Upper lobe of left lung (tissue), 6 donors: ENCODE data around the gene PTPRN2. TPM values are rescaled to one million over a fixed set of nuclear protein-coding genes. Genes with fewer than 3 reads are reported as not detected.

Experiments
- ATAC-seq, 2 donors: fragments of 200-7000 bp; cut with Tn5 transposase; one replicate each; pipeline ENCODE4 v1.9.1; 2022; ENCODE audit warnings: mild to moderate bottlenecking in 2 of 2, moderate library complexity in 2 of 2; ENCODE audit not compliant: low FRiP score in 2 of 2
- DNase-seq, 2 donors: peaks; one replicate each; pipeline ENCODE4 v3.0.0-alpha.2; 2019 to 2020
- H3K27ac ChIP-seq, 4 donors: fragments of 200-600 bp; sonication (generic); one replicate each; pipeline ENCODE4 v1.5.1; 2016 to 2019
- H3K27me3 ChIP-seq, 4 donors: fragments of 200-600 bp; sonication (generic); one replicate each; pipeline ENCODE4 v1.5.1; 2017 to 2019
- H3K36me3 ChIP-seq, 4 donors: fragments of 200-600 bp; sonication (generic); one replicate each; pipeline ENCODE4 v1.5.1; 2016 to 2019
- H3K4me1 ChIP-seq, 4 donors: fragments of 200-600 bp; sonication (generic); one replicate each; pipeline ENCODE4 v1.5.1; 2018 to 2019
- H3K4me3 ChIP-seq, 4 donors: fragments of 200-600 bp; sonication (generic); one replicate each; pipeline ENCODE4 v1.5.1; 2017 to 2019; ENCODE audit warnings: mild to moderate bottlenecking in 2 of 4, moderate library complexity in 1 of 4
- H3K9me3 ChIP-seq, 4 donors: fragments of 200-600 bp; sonication (generic); one replicate each; pipeline ENCODE4 v1.5.1; 2018 to 2019
- EP300 ChIP-seq, 4 donors: sonication (generic); formaldehyde crosslinking; IDR thresholded peaks; one replicate each; pipeline ENCODE4 v1.5.1; 2017; ENCODE audit warnings: antibody characterized with exemption in 4 of 4, control low read depth in 2 of 4
- POLR2A ChIP-seq, 4 donors: fragments of 450-650 bp; IDR thresholded peaks; one replicate each; pipeline ENCODE4 v1.5.1; 2016 to 2017; ENCODE audit warnings: antibody characterized with exemption in 4 of 4, mild to moderate bottlenecking in 2 of 4
- POLR2AphosphoS5 ChIP-seq, 2 donors: sonication (generic); formaldehyde crosslinking; IDR thresholded peaks; one replicate each; pipeline ENCODE4 v1.5.1; 2017; ENCODE audit warnings: antibody characterized with exemption in 2 of 2
- WGBS, 2 donors: methylation state at CpG; one replicate each; pipeline ENCODE4 v1.1.5; 2017 to 2018; 5-methylcytosine and 5-hydroxymethylcytosine counted together
- total RNA-seq, 6 donors: library from RNA; depleted of rRNA in 4 of 6; stranded (reverse); fragments of >200 nt in 4 of 6; gene quantifications; one replicate each; pipeline versions ENCODE4 v1.1.0 to v1.2.1, GENCODE V29; 2016 to 2021
- TF ChIP-seq, protein P1 (sequence below), 6 experiments: fragments of 450-650 bp in 4 of 6; fragments of 200-600 bp in 2 of 6; sonication (generic) in 2 of 6; IDR thresholded peaks; one replicate each; pipeline ENCODE4 v1.5.1; 2016 to 2019; ENCODE audit warnings: antibody characterized with exemption in 6 of 6
- donor health status: DM: no; HTN: no; CAD: no; lungs with moderate emphysema.
- donor health status: DM: no; HTN: yes; CAD: no; lungs with severe emphysema.

Gene PTPRN2
- total RNA-seq, 6 donors from 2014 or later: 3.3 to 7.9 (median 5.2) TPM

DNA sequence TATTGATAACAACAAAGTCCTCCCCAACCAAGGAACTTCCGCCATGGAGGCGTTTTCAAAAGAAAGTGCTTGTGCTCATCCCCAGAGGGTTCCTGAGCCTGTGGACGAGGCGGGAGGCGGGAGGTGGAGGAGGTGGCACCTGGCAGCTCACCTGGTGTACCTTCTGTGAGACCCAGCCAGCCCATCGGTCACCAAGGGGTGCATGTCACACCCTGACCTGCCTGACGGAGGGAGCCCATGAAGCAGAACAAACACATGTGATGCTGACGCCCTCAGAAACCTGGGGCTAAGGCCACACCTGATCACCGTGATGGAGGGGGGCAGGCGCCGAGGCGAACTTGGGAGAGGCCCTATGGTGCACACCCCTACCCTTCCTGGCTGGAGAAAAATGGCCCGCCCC lies 792.0 kb downstream of the PTPRN2 start:
- H3K27ac ChIP-seq: no peak overlapping the region
- H3K9me3 ChIP-seq: no peaks in the 10 kb centered on the region
- H3K4me3 ChIP-seq: no peak overlapping the region
- H3K27me3 ChIP-seq: no peaks in the 10 kb centered on the region
- H3K36me3 ChIP-seq: no peaks in the 10 kb centered on the region
- ATAC-seq (no peak), DNase-seq (no peak)
- H3K4me1 ChIP-seq: no peaks in the 10 kb centered on the region
- no peak for TF ChIP-seq POLR2A (IDR thresholded peaks at IDR 0.05)
- 82% methylated on average over 9 to 13 of the region's 13 CpGs for WGBS, 2 donors

DNA sequence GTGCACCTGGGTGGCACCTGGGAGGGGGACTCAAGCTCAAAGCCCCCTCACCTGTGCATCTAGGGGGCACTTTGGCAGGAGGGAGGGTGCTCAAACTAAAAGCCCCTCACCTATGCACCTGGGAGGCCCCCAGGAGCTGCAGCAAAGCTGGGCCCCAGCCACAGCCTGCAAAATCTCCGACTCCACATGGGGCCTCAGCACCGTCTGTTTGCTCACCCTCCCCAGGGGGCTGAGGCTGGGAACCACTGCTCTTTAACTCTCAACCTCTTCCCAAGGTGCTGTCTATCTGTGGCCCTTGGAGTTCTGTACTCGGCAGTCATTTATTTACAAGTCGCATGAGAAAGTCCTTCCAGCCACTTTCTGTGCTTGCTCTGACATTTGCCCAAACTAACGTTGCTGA lies 792.4 kb downstream of the PTPRN2 start:
- ATAC-seq (no peak), DNase-seq (no peak)
- Histone ChIP-seq H3K27ac (no peak overlapping the region), H3K9me3 (no peaks in the 10 kb centered on the region), H3K4me1 (no peaks in the 10 kb centered on the region), H3K4me3 (no peak overlapping the region), H3K27me3 (no peaks in the 10 kb centered on the region), H3K36me3 (no peaks in the 10 kb centered on the region)
- WGBS, 2 donors: 49 to 58% methylated on average over 5 of the region's 5 CpGs
- TF ChIP-seq, protein P1, sequence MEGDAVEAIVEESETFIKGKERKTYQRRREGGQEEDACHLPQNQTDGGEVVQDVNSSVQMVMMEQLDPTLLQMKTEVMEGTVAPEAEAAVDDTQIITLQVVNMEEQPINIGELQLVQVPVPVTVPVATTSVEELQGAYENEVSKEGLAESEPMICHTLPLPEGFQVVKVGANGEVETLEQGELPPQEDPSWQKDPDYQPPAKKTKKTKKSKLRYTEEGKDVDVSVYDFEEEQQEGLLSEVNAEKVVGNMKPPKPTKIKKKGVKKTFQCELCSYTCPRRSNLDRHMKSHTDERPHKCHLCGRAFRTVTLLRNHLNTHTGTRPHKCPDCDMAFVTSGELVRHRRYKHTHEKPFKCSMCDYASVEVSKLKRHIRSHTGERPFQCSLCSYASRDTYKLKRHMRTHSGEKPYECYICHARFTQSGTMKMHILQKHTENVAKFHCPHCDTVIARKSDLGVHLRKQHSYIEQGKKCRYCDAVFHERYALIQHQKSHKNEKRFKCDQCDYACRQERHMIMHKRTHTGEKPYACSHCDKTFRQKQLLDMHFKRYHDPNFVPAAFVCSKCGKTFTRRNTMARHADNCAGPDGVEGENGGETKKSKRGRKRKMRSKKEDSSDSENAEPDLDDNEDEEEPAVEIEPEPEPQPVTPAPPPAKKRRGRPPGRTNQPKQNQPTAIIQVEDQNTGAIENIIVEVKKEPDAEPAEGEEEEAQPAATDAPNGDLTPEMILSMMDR (IDR thresholded peaks at IDR 0.05): no peak
- TF ChIP-seq POLR2AphosphoS5 (IDR thresholded peaks at IDR 0.05): no peak
- no peak for TF ChIP-seq EP300 (IDR thresholded peaks at IDR 0.05)
- no peak for TF ChIP-seq POLR2A (IDR thresholded peaks at IDR 0.05)

DNA sequence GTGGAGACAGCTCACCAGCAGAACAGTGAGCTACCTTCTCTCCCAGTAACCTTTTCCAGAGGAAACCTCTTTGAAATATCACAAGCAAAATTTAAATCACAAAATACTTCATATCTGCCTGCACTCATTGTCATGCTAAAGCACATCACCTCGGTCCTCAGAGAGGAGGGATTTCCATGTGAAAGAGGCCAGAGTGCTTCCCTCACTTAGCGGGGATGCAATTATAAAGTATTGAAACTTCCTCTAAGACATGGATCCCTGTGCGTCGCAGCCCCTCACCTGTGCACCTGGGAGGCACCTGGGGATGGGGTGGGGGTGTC lies 792.9 kb downstream of the PTPRN2 start:
- Histone ChIP-seq H3K36me3 (no peaks in the 10 kb centered on the region), H3K27ac (no peak overlapping the region), H3K4me3 (no peak overlapping the region), H3K4me1 (no peaks in the 10 kb centered on the region), H3K9me3 (no peaks in the 10 kb centered on the region), H3K27me3 (no peaks in the 10 kb centered on the region)
- TF ChIP-seq POLR2A (IDR thresholded peaks at IDR 0.05) (no peak), EP300 (IDR thresholded peaks at IDR 0.05) (no peak), POLR2AphosphoS5 (IDR thresholded peaks at IDR 0.05) (no peak)
- DNase-seq (no peak), ATAC-seq (no peak)
- 70 to 81% methylated on average over 2 to 4 of the region's 4 CpGs for WGBS, 2 donors

DNA sequence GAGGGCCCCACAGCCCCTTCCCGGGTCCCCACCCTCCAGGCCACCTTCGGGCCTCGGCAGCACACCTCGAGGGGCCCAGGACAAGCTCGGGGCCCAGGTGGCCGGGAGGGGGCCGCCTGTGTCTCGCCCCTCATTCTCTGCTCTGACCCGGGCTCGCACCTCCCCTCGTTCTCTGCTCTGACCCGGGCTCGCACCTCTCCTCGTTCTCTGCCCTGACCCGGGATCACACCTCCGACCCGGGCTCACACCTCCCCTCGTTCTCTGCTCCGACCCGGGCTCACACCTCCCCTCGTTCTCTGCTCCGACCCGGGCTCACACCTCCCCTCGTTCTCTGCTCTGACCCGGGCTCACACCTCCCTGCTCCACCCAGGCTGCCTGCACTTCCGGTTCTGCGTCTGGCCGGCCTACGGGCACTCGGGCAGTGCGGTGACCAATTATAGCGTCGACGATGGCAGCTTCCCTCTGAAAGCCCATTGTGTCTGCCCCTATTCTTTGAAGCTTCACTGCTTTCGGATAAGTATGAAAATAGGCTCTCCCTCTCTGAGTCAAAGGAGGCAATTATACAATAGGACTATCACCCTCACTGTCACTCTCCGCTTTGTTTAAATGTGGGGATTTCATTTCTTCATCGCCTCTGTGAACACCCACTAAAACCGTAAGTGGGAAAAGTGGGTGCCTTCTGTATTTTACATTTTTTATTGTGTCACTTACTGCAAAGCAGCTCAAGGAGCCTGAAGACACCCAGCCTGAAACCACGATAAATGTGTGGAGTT lies 793.5 kb downstream of the PTPRN2 start:
- no peak for TF ChIP-seq EP300 (IDR thresholded peaks at IDR 0.05)
- no peak for TF ChIP-seq POLR2A (IDR thresholded peaks at IDR 0.05)
- TF ChIP-seq POLR2AphosphoS5 (IDR thresholded peaks at IDR 0.05): no peak
- TF ChIP-seq, protein P1 (IDR thresholded peaks at IDR 0.05): no peak
- Histone ChIP-seq H3K4me3 (no peak overlapping the region), H3K36me3 (no peaks in the 10 kb centered on the region), H3K9me3 (no peaks in the 10 kb centered on the region), H3K4me1 (no peaks in the 10 kb centered on the region), H3K27ac (no peak overlapping the region), H3K27me3 (no peaks in the 10 kb centered on the region)
- no peak for DNase-seq
- ATAC-seq: no peak
- 75 to 83% methylated on average over 39 of the region's 39 CpGs for WGBS, 2 donors

DNA sequence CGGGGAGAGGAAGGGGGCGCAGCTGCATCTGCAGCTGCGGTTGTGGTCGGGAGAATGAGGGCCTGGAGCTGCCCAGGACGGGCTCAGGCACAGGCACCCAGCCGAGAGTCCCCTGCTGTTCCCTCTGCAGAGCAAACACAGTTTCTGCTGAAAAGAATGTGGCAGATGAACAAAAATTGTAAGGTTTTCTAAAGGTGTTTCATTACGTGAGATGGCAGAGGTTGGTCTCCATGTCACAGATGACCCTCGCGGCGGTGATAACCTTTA lies 794.6 kb downstream of the PTPRN2 start:
- WGBS, 2 donors: 64 to 65% methylated on average over 10 of the region's 10 CpGs
- DNase-seq (no peak), ATAC-seq (no peak)
- no peak overlapping the region for H3K4me3 ChIP-seq
- no peaks in the 10 kb centered on the region for H3K36me3 ChIP-seq
- H3K4me1 ChIP-seq: no peaks in the 10 kb centered on the region
- H3K9me3 ChIP-seq: no peaks in the 10 kb centered on the region
- TF ChIP-seq POLR2A (IDR thresholded peaks at IDR 0.05) (no peak), POLR2AphosphoS5 (IDR thresholded peaks at IDR 0.05) (no peak), EP300 (IDR thresholded peaks at IDR 0.05) (no peak)
- TF ChIP-seq, protein P1 (IDR thresholded peaks at IDR 0.05): no peak
- H3K27ac ChIP-seq: no peak overlapping the region
- no peaks in the 10 kb centered on the region for H3K27me3 ChIP-seq
